GM18873 (cell line): ENCODE measurements around the gene HK1.
A peak's percentile ranks its signal among the peaks of the same experiment; 100 is the strongest.
"Not testable (repeated sequence)": the region's sequence is repeated elsewhere in the genome, so short reads cannot be mapped to it uniquely, and the experiment has no call there.

Experiments used
- ATAC-seq: cut with Tn5 transposase; IDR thresholded peaks from one replicate; pipeline ENCODE4 v1.9.1; 2021; ENCODE audit warnings: mild to moderate bottlenecking, moderate library complexity, moderate number of reproducible peaks; ENCODE audit not compliant: unreplicated experiment, low FRiP score

Gene HK1

DNA sequence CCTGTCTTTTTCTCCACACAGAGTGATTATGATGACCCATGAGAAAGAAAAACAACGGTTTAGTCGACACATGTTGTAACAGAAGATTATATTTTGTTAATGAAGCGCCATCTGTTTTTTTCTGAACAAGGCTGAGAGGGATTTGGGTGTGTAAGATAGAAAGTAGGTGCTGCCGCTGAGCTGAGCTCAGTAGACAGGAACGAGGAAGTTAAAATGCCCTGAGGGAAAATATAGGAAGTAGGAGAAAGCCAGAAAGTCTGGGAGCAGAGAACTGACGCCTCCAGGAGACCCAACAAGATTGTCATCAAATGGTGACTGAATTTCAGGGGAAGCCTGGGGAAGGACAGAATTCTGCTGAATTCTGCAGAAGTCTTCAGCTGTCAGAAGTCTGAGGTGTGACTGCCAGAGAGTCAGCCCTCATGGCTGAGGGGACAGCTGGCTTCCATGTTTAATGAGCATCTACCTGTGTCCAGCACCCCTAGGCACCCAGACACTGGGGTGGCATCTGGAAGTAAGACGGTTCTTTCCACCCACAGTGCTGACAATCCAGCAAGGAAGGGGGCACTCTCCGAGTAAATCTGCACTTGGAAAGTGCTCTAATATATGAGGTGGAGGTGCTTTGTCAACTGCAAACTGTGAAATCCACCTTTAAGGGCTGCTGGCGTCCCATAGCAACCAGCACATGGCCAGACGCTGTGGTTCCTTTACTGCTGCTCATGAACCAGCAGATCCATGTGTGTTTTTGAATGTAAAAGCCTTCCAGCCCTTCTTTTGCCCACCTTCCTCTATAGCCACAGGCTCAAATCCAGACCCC is 160.4 kb downstream of the HK1 start:
- ATAC-seq = no peak

DNA sequence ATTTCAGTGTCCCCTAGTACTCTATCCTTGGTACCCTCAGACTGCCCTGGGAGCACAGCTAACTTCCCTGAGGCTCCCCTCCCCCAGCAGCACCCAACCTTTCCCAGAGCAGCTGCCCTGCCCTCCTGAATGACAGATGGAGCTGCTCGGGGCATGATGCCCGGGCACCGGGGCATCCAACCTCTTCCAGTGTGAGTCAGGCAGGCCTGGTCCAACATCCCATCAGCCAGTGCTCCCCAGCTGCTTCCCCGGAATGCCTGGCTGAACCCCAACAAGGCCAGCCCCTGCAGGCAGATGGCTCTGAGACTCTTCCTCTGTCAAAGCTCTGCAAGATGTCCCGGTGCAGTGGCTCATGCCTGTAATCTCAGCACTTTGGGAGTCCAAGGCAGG is 161.0 kb downstream of the HK1 start:
- no peak for ATAC-seq

DNA sequence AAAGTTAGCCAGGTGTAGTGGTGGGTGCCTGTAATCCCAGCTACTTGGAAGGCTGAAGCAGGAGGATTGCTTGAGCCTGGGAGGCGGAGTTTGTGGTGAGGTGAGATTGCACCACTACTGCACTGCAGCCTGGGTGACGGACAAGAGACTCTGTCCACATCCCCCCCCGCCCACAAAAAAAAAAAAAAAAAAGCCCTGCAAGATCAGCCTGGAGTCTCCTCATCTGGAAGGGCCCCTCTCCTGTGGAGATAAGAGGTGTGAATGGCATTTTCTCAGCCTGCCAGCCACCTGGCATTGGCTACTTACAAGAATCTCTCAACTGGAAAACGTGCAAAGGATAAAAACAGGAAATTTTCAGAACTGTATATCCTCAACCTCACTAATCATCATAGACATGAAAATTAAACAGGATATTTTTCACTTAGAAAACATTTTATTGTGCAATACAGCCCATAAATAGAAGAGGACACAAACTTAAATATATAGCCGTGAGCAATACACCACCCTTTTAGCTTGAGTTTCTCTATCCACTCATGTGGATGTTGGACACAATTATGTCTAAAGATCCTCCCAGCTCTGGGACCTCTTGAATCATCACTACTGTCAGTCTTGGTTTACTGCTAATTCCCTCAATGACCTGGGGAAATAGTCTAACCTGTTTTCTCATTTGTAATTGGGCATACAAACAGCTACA is 161.7 kb downstream of the HK1 start:
- ATAC-seq = no peak

- no peak for ATAC-seq
Measured at GRCh38 chr10:69443354-69443753, 165.1 kb downstream of the HK1 start.

DNA sequence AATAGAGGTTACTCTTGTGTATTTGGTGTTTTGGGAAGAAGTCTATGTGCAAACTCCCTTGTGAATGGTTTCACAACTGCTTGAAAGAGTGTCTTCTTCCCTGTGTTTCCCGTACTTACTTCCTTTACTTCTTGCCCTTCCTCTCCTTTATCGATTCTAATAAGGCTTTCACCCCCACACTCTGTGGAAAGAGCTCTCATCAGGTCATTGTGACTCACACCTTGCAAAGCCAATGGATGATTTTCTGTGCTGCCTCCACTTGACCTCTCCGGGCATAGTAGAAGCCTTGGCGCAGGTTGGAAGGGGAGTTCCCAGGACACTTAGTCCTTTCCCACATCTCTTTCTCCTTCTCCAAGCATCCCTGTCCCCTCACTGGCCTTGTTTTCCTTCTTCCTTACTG is 166.7 kb downstream of the HK1 start:
- no peak for ATAC-seq

GRCh38 chr10:69446229-69446628 is 167.9 kb downstream of the HK1 start:
- ATAC-seq = no peak

DNA sequence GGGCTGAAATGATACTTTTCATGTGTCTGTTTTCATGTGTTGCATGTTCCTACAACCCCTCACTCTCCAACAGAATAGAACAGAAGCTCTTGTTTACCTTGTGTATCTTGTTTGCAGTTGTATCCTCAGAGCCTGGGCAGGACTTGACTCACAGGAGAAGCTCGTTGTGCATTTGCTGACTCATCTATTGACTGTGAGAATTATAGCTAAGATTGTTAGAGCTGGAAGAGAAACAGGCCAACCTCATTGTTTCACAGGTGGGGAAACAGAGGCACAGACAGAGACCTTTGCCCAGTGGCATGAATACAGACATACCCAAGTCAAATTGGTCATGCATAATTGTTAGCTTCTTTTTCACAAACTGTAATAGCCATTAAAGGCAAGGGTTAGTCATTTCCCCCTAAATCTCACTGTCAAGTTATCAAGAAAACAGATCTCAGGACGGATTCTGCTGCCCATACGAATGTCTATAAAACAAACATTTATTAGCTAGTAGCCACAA is 168.4 kb downstream of the HK1 start:
- ATAC-seq = no peak

DNA sequence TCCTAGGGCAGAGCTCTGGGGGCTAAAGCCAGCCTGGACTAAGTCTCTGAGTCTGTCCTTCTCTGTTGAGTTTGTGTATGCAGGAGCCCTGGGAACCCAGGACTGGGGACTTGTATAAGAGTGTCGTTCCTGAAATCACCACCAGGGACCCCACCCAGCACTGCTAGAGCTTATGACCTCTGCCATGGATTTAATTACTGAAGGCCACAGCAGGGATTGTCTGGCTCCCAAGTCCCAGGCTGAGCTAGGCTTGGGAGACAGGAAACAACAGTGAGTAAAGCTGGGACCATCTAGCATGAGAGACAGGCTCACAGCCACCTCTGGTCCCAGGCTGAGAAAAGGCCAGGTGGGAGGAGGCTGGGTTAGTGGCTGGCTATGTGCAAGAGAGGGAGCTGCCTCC is 171.5 kb downstream of the HK1 start:
- no peak for ATAC-seq

DNA sequence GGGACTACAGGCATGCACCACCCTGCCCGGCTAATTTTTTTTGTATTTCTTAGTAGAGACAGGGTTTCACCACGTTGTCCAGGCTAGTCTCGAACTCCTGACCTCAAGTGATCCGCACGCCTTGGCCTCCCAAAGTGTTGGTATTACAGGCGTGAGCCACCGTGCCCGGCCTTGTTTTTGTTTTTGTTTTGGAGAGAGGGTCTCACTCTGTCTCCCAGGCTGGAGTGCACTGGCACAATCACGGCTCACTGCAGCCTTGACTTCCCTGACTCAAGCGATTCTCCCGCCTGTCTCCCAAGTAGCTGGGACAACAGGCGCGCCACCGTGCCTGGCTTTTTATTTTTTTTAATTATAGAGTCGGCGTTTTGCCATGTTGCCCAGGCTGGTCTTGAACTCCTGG is 172.1 kb downstream of the HK1 start:
- not testable (repeated sequence) for ATAC-seq

DNA sequence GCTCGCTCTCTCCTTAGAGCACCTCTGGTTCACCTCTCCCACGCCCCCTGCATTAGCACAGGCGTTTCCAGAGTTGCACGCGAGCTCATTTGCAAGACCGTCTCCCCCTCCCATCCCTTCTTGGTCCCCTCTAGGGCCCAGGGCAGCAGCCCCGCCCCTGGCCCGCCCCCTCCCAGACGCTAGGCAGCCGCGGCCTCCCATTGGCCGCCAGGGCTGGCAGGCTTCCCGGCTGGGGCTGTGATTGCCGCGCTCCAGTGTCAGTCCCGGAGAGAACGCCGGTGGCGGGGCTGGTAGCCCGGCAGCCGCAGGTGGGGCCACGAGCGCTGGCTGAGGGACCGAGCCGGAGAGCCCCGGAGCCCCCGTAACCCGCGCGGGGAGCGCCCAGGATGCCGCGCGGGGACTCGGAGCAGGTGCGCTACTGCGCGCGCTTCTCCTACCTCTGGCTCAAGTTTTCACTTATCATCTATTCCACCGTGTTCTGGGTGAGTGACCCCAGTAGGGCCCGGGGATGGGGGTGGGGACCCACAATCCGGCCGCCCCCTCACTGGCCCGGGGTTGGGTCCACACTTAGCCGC is 173.0 kb downstream of the HK1 start, which contains the start of gene TSPAN15:
Gene TSPAN15 (plus strand): TSS at position 257 of the 575 bp plus-strand sequence. CDS start 130 bp downstream, at position 387.
- ATAC-seq = peak; percentile 80
